ENCODE data around the gene RYR2.

DNA sequence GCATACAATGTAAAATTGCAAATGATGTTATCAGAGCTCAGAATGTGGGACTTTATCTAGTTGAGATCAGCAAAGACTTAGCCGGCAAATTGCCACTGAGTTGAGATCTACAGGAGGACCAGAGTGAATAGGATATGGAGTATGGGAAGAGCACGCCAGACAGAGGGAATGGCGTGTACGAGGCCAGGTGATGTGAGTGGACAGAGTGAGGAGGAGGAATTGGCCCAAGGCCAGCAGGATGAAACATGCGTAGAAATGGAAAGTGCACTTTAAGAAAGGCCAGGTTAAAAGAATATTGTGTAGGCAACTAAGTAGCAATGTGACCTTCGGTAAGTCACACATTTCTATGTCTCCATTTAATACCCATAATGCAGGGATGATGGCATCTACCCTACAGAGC, 637.7 kb downstream of the RYR2 start:
- TF ChIP-seq, protein P1, sequence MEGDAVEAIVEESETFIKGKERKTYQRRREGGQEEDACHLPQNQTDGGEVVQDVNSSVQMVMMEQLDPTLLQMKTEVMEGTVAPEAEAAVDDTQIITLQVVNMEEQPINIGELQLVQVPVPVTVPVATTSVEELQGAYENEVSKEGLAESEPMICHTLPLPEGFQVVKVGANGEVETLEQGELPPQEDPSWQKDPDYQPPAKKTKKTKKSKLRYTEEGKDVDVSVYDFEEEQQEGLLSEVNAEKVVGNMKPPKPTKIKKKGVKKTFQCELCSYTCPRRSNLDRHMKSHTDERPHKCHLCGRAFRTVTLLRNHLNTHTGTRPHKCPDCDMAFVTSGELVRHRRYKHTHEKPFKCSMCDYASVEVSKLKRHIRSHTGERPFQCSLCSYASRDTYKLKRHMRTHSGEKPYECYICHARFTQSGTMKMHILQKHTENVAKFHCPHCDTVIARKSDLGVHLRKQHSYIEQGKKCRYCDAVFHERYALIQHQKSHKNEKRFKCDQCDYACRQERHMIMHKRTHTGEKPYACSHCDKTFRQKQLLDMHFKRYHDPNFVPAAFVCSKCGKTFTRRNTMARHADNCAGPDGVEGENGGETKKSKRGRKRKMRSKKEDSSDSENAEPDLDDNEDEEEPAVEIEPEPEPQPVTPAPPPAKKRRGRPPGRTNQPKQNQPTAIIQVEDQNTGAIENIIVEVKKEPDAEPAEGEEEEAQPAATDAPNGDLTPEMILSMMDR (conservative IDR thresholded peaks at IDR 0.05; ENCODE audit: low read length), result no peak
- TF ChIP-seq EZH2phosphoT487 (IDR thresholded peaks at IDR 0.05; ENCODE audit: borderline replicate concordance, low read depth, low read length), result no peak
